ENCODE results near the gene ZNF207. TPM values are rescaled to one million over a fixed set of nuclear protein-coding genes. Genes with fewer than 3 reads are reported as not detected.

Gene ZNF207
- total and polyA plus RNA-seq, 9 of the 15 experiments (the other 6 are each of a cell fraction or from before 2014, with no cell fraction given): 123 to 370 (median 250) TPM

DNA sequence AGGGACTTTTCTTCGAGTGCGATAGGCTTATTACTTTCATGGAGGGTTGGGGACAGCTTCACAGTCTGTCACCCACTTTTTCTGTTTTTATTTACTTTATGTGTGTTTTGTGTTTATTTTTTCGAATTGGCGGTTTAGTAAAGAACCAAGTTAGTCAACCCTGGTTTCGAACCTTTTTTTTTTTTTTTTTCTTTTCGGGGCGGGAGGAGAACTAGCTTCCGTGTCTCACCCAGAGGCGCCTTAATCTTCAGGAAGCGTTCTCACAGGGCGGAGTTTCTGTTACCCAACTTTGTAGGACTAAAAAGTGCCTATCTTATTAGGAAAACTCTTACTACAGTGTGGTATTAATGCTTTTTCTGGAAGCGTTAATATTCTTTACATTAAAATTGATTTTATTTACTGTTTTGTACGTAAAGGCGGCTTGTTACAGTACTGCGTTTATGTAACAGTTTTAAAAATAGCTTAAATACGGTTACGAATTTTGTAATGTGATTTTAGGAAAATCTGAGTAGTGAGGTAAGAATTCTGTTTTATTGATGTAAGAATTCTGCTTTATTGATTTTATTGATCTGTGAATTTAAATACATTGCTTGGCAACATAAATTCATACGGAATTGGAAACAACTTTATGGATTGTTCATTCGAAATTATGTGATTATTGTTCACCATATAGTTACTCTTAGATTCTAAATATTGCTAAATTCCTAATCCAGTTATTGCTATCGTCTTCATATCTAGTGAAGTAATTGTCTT lies 885 bp downstream of the ZNF207 start:
- H3K9me3 ChIP-seq (replicated peaks; ENCODE audit: control insufficient read depth, insufficient read depth, low read depth, low read length): no peaks in the 10 kb centered on the region
- no TSS peak for BruUV-seq (replicated peaks)
- peak overlapping the region; percentile 74 for H3K4me3 ChIP-seq
- peak overlapping the region; percentile 99 for H3K27ac ChIP-seq (ENCODE audit: extremely low read depth, low read depth, low read length)
- peak overlapping the region; percentile 67; the same call in 1 of the 2 replicates for H2AFZ ChIP-seq (ENCODE audit: low read depth, low read length)
- peak; percentile 28 for ATAC-seq
- peaks cover 85% of the 10 kb centered on the region for H3K79me2 ChIP-seq (ENCODE audit: control insufficient read depth, insufficient read depth, low read length)
- no peaks in the 10 kb centered on the region for H3K27me3 ChIP-seq (ENCODE audit: control insufficient read depth in 2 of 2, insufficient read depth in 2 of 2, low read length in 2 of 2)
- peaks cover 45% of the 10 kb centered on the region for H3K36me3 ChIP-seq (ENCODE audit: control insufficient read depth, insufficient read depth, low read length)
- H3K9me1 ChIP-seq (ENCODE audit: control insufficient read depth, insufficient read depth, low read length): peaks cover 6% of the 10 kb centered on the region
- ChIA-PET POLR2A (interaction anchor here (0.6 to 2.7 kb wide), 13 partner anchors 9 to 199 kb away, joined by 3 to 11 read pairs (median 6); partner anchors contain the start of gene C17orf75), CTCF (ENCODE audit: low intra/inter-chr PET ratio) (no interaction called here)
- intact Hi-C loops (cut with micrococcal nuclease): no loop called here
- WGBS (ENCODE audit: insufficient coverage, low coverage, missing lambda C conversion rate): under 1% methylated on average over 20 of the region's 20 CpGs
- FAIRE-seq: no peak
- peaks cover 38% of the 10 kb centered on the region for H4K20me1 ChIP-seq (replicated peaks; ENCODE audit: control insufficient read depth, insufficient read depth, low read length)
- peak overlapping the region; percentile 98 to 99 for H3K9ac ChIP-seq (ENCODE audit: insufficient read depth in 1 of 2, low read depth in 2 of 2, low read length in 2 of 2)
- peak overlapping the region; percentile 92 for H3K4me2 ChIP-seq (ENCODE audit: insufficient read depth, low read length)
- peaks cover 35% of the 10 kb centered on the region in 2 experiments; a peak in 4 of 5 replicates for H3K4me1 ChIP-seq (replicated peaks in 1 of 2; ENCODE audit: control insufficient read depth in 2 of 2, insufficient read depth in 2 of 2, low read length in 2 of 2)
- DNase-seq (ENCODE audit: extremely low read depth in 1 of 4, low spot score in 3 of 4): peak in 2 of 4 experiments; percentile 39 to 70
- in situ Hi-C loops (cut with MboI): no loop called here
- TF ChIP-seq ZBTB11 (CRISPR knock-in tag; IDR thresholded peaks at IDR 0.05) (peak in 1 of 3 experiments; percentile 65; a peak in 2 of 6 replicates), ZNF766 (CRISPR knock-in tag; conservative IDR thresholded peaks at IDR 0.05) (no peak), ARID2 (IDR thresholded peaks at IDR 0.05) (peak; percentile 22; the same call in 1 of the 2 replicates), SIN3A (IDR thresholded peaks at IDR 0.05; ENCODE audit: borderline replicate concordance in 2 of 2, control insufficient read depth in 1 of 2, low read depth in 2 of 2, low read length in 2 of 2) (peak in 1 of 2 experiments; percentile 59; a peak in 2 of 4 replicates), ZNF639 (CRISPR knock-in tag; conservative IDR thresholded peaks at IDR 0.05 in 1 of 2, IDR thresholded peaks at IDR 0.05 in 1 of 2) (no peak), SREBF2 (CRISPR knock-in tag; IDR thresholded peaks at IDR 0.05) (no peak)
- TF ChIP-seq, protein P1, sequence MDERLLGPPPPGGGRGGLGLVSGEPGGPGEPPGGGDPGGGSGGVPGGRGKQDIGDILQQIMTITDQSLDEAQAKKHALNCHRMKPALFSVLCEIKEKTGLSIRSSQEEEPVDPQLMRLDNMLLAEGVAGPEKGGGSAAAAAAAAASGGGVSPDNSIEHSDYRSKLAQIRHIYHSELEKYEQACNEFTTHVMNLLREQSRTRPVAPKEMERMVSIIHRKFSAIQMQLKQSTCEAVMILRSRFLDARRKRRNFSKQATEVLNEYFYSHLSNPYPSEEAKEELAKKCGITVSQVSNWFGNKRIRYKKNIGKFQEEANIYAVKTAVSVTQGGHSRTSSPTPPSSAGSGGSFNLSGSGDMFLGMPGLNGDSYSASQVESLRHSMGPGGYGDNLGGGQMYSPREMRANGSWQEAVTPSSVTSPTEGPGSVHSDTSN (CRISPR knock-in tag; IDR thresholded peaks at IDR 0.05; ENCODE audit: low read depth): no peak
- TF ChIP-seq, protein P1 (tag; conservative IDR thresholded peaks at IDR 0.05; ENCODE audit: low read depth): no peak
- TF ChIP-seq, protein P2, sequence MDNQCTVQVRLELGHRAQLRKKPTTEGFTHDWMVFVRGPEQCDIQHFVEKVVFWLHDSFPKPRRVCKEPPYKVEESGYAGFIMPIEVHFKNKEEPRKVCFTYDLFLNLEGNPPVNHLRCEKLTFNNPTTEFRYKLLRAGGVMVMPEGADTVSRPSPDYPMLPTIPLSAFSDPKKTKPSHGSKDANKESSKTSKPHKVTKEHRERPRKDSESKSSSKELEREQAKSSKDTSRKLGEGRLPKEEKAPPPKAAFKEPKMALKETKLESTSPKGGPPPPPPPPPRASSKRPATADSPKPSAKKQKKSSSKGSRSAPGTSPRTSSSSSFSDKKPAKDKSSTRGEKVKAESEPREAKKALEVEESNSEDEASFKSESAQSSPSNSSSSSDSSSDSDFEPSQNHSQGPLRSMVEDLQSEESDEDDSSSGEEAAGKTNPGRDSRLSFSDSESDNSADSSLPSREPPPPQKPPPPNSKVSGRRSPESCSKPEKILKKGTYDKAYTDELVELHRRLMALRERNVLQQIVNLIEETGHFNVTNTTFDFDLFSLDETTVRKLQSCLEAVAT (IDR thresholded peaks at IDR 0.05): peak; percentile 17 to 34; a peak in 3 of 4 replicates
